SK-N-SH (cell line): ENCODE measurements around the gene GSC. TPM values are rescaled to one million over a fixed set of nuclear protein-coding genes. Genes with fewer than 3 reads are reported as not detected.

Source experiments
- CTCF ChIA-PET: fragments of 300-600, 350-600 bp; formaldehyde crosslinking; extraction: SDS; loops from one replicate; lab custom pipeline; 2021; lab: Yijun Ruan, JAX
- POLR2A ChIA-PET: fragments of 350-600 bp; sonication (Branson Sonifier 250); formaldehyde crosslinking; extraction: SDS; loops from one replicate; lab custom pipeline; 2020; ENCODE audit warnings: antibody characterized with exemption, inconsistent platforms; lab: Yijun Ruan, JAX
- DNase-seq: peaks from one replicate; pipeline ENCODE4 v3.0.0; 2012
- H2AFZ ChIP-seq: fragments of 200-600 bp; sonication (generic); 2 replicates; pipeline ENCODE4 v1.8.1; 2016; ENCODE audit warnings: antibody characterized with exemption, mild to moderate bottlenecking, low read depth
- H3F3A ChIP-seq: fragments of 200-600 bp; sonication (generic); replicated peaks from 2 replicates; pipeline ENCODE3; 2016; ENCODE audit warnings: antibody characterized with exemption, mild to moderate bottlenecking; ENCODE audit not compliant: insufficient read depth
- H3K27ac ChIP-seq, 2 experiments: fragments of 200-500 bp in 1 of 2; fragments of 200-600 bp in 1 of 2; sonication (Bioruptor generic) in 1 of 2; sonication (generic), shearing (Covaris generic) in 1 of 2; 2 replicates each; pipeline versions ENCODE4 v1.5.1 to v1.6.1; 2014 to 2016; ENCODE audit warnings: low read depth in 2 of 2, inconsistent platforms in 1 of 2, low read length in 1 of 2, mild to moderate bottlenecking in 1 of 2, mixed read lengths in 1 of 2
- H3K27me3 ChIP-seq: fragments of 200-600 bp; sonication (generic), shearing (Covaris generic); 2 replicates; pipeline ENCODE4 v1.6.1; 2016; ENCODE audit warnings: mixed run types; ENCODE audit not compliant: insufficient read depth
- H3K36me3 ChIP-seq, 2 experiments: fragments of 200-500 bp in 1 of 2; fragments of 200-600 bp in 1 of 2; sonication (Bioruptor generic) in 1 of 2; sonication (generic) in 1 of 2; replicated peaks in 1 of 2; 2 replicates each; pipeline versions ENCODE3 to v1.5.1; 2014 to 2016; ENCODE audit warnings: low read length in 1 of 2, mild to moderate bottlenecking in 1 of 2; ENCODE audit not compliant: insufficient read depth in 2 of 2, control insufficient read depth in 1 of 2
- H3K4me1 ChIP-seq, 2 experiments: fragments of 200-500 bp in 1 of 2; fragments of 200-600 bp in 1 of 2; sonication (Bioruptor generic) in 1 of 2; sonication (generic), shearing (Covaris generic) in 1 of 2; 2 replicates each; pipeline versions ENCODE4 v1.5.1 to v1.6.1; 2014 to 2016; ENCODE audit warnings: low read depth in 1 of 2, low read length in 1 of 2, mixed run types in 1 of 2; ENCODE audit not compliant: insufficient read depth in 2 of 2, control insufficient read depth in 1 of 2
- H3K4me2 ChIP-seq: fragments of 200-600 bp; sonication (generic), shearing (Covaris generic); 2 replicates; pipeline ENCODE4 v1.6.1; 2017; ENCODE audit warnings: mixed run types
- H3K4me3 ChIP-seq, 2 experiments: fragments of 200-500 bp in 1 of 2; fragments of 200-600 bp in 1 of 2; sonication (Bioruptor generic) in 1 of 2; sonication (generic), shearing (Covaris generic) in 1 of 2; 2 replicates each; pipeline versions ENCODE4 v1.5.1 to v1.8.1; 2014 to 2016; ENCODE audit warnings: low read depth in 2 of 2, inconsistent platforms in 1 of 2, low read length in 1 of 2, mild to moderate bottlenecking in 1 of 2, mixed read lengths in 1 of 2, moderate library complexity in 1 of 2
- H3K79me2 ChIP-seq: fragments of 200-600 bp; sonication (generic); 2 replicates; pipeline ENCODE4 v1.8.1; 2017; ENCODE audit warnings: mild to moderate bottlenecking; ENCODE audit not compliant: insufficient read depth
- H3K9ac ChIP-seq: fragments of 200-600 bp; sonication (generic); 2 replicates; pipeline ENCODE4 v1.6.1; 2017; ENCODE audit warnings: mixed run types
- H3K9me2 ChIP-seq: fragments of 200-600 bp; sonication (generic); 2 replicates; pipeline ENCODE4 v1.6.1; 2017; ENCODE audit warnings: mixed run types
- H3K9me3 ChIP-seq: fragments of 200-600 bp; sonication (generic); 2 replicates; pipeline ENCODE4 v1.6.1; 2017; ENCODE audit warnings: mixed run types, mild to moderate bottlenecking, moderate library complexity
- H4K20me1 ChIP-seq: fragments of 200-600 bp; sonication (generic); 2 replicates; pipeline ENCODE4 v1.6.1; 2017; ENCODE audit warnings: mild to moderate bottlenecking, mixed run types; ENCODE audit not compliant: insufficient read depth
- CTCF ChIP-seq: fragments of 200-600 bp; sonication (generic); IDR thresholded peaks from 2 replicates; pipeline ENCODE4 v1.6.1; 2017; ENCODE audit warnings: antibody characterized with exemption, mild to moderate bottlenecking, moderate library complexity
- EP300 ChIP-seq, 2 experiments: IDR thresholded peaks; 2 replicates each; pipeline versions ENCODE4 v1.4.0 to v1.6.1; 2012; ENCODE audit warnings: borderline replicate concordance in 1 of 2, low read depth in 1 of 2, low read length in 1 of 2
- EZH2phosphoT487 ChIP-seq: fragments of 200-600 bp; sonication (generic); IDR thresholded peaks from 2 replicates; pipeline ENCODE4 v1.6.1; 2017; ENCODE audit warnings: low read depth, mixed run types, mild to moderate bottlenecking, antibody characterized with exemption, moderate library complexity, borderline replicate concordance
- FOSL2 ChIP-seq: IDR thresholded peaks from 2 replicates; pipeline ENCODE4 v1.4.0; 2012; ENCODE audit warnings: low read depth, mild to moderate bottlenecking, moderate library complexity, borderline replicate concordance
- GATA2 ChIP-seq: sonication (generic); formaldehyde crosslinking; IDR thresholded peaks from 2 replicates; pipeline ENCODE4 v1.5.0; 2020; ENCODE audit warnings: mild to moderate bottlenecking, missing genetic modification reagents
- JUND ChIP-seq: IDR thresholded peaks from 2 replicates; pipeline ENCODE4 v1.4.0; 2012
- PBX3 ChIP-seq: IDR thresholded peaks from 2 replicates; pipeline ENCODE4; 2012
- RAD21 ChIP-seq: IDR thresholded peaks from 2 replicates; pipeline ENCODE4 v1.6.1; 2012; ENCODE audit warnings: mild to moderate bottlenecking, low read length
- RXRA ChIP-seq: IDR thresholded peaks from 2 replicates; pipeline ENCODE4 v1.4.0; 2012; ENCODE audit warnings: low read depth, mild to moderate bottlenecking, borderline replicate concordance
- SIN3A ChIP-seq: IDR thresholded peaks from 2 replicates; pipeline ENCODE4 v1.6.1; 2012; ENCODE audit warnings: low read depth, mild to moderate bottlenecking, low read length, moderate library complexity, borderline replicate concordance
- SMC3 ChIP-seq: IDR thresholded peaks from 2 replicates; pipeline ENCODE4 v1.6.1; 2012; ENCODE audit warnings: low read depth, low read length, improper control_type of control experiment
- TEAD4 ChIP-seq: IDR thresholded peaks from 2 replicates; pipeline ENCODE4 v1.4.0; 2012; ENCODE audit warnings: mild to moderate bottlenecking, borderline replicate concordance; ENCODE audit not compliant: insufficient read depth
- YY1 ChIP-seq: IDR thresholded peaks from 2 replicates; pipeline ENCODE4 v1.4.0; 2012; ENCODE audit warnings: low read depth, mild to moderate bottlenecking
- WGBS: methylation state at CpG from one replicate; pipeline ENCODE4 v1.1.6; 2017; ENCODE audit warnings: low lambda C conversion rate; 5-methylcytosine and 5-hydroxymethylcytosine counted together
- polyA plus RNA-seq, 3 experiments: library from polyadenylated mRNA; depleted of rRNA; stranded (reverse); fragments of >200 nt; gene quantifications; 2 replicates each; pipeline ENCODE4 v1.2.3, GENCODE V29; 2012
- TF ChIP-seq, protein P1 (sequence below): fragments of 150-350 bp; IDR thresholded peaks from 2 replicates; pipeline ENCODE4 v1.6.1; 2016; ENCODE audit warnings: mild to moderate bottlenecking, low read depth, low read length
- TF ChIP-seq, protein P2 (sequence below): IDR thresholded peaks from 2 replicates; pipeline ENCODE4 v1.4.0; 2012; ENCODE audit warnings: low read depth, borderline replicate concordance
- TF ChIP-seq, protein P3 (sequence below): IDR thresholded peaks from 2 replicates; pipeline ENCODE4 v1.6.1; 2012; ENCODE audit warnings: mild to moderate bottlenecking, low read depth, low read length, moderate library complexity

GSC gene
- polyA plus RNA-seq, 1 of the 3 experiments (the other 2 are of a cell fraction) = 1.3 TPM

DNA sequence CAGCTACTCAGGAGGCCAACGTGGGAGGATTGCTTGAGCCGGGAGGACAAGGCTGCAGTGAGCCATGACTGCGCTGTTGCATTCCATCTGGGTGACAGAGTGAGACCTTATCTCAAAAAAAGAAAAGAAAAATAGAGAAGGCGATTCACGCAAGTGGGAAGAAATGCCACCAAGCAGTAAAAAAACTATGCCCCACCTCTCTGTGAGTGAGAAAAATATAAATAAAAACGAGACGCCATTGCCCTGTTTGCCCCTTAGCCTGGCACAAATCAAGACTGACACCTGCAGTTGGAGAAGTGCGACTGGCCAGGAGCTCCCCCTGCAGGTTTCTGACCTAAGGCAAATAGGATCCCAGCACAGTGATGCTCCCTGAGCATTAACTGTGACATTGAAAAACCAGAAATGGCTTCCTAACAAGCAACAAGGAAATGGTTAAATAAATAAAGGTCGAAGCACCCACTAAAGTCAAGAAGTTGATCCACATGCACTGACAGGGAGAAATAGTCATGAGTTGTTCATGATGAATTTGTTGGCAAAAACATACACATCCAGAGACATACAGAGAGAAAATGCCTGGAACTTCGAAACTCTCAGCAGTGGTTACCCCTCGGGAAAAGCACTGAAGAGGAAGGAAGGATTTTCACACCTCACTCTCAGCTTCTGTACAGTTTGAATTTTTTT lies 21.1 kb downstream of the GSC start:
- 34% methylated on average over 11 of the region's 11 CpGs for WGBS
- no peak overlapping the region for H2AFZ ChIP-seq
- no peak overlapping the region for H3K9ac ChIP-seq
- H3K79me2 ChIP-seq = no peaks in the 10 kb centered on the region
- DNase-seq = peak; percentile 53
- no peak overlapping the region for H3K4me2 ChIP-seq
- no peaks in the 10 kb centered on the region for H3K4me1 ChIP-seq
- ChIA-PET POLR2A (no interaction called here), CTCF (interaction anchor here (0.6 to 3.5 kb wide), 22 partner anchors 9 to 683 kb away, joined by 3 to 26 read pairs (median 4); partner anchors contain the start of gene GSC)
- no peak overlapping the region for H3K4me3 ChIP-seq
- no peaks in the 10 kb centered on the region for H3K27me3 ChIP-seq
- peak; percentile 24; the same call in 1 of the 2 replicates for TF ChIP-seq PBX3
- TF ChIP-seq, protein P1, sequence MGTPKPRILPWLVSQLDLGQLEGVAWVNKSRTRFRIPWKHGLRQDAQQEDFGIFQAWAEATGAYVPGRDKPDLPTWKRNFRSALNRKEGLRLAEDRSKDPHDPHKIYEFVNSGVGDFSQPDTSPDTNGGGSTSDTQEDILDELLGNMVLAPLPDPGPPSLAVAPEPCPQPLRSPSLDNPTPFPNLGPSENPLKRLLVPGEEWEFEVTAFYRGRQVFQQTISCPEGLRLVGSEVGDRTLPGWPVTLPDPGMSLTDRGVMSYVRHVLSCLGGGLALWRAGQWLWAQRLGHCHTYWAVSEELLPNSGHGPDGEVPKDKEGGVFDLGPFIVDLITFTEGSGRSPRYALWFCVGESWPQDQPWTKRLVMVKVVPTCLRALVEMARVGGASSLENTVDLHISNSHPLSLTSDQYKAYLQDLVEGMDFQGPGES = no peak
- TF ChIP-seq, protein P2, sequence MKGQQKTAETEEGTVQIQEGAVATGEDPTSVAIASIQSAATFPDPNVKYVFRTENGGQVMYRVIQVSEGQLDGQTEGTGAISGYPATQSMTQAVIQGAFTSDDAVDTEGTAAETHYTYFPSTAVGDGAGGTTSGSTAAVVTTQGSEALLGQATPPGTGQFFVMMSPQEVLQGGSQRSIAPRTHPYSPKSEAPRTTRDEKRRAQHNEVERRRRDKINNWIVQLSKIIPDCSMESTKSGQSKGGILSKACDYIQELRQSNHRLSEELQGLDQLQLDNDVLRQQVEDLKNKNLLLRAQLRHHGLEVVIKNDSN = no peak
- peak; percentile 55 for TF ChIP-seq CTCF
- TF ChIP-seq, protein P3, sequence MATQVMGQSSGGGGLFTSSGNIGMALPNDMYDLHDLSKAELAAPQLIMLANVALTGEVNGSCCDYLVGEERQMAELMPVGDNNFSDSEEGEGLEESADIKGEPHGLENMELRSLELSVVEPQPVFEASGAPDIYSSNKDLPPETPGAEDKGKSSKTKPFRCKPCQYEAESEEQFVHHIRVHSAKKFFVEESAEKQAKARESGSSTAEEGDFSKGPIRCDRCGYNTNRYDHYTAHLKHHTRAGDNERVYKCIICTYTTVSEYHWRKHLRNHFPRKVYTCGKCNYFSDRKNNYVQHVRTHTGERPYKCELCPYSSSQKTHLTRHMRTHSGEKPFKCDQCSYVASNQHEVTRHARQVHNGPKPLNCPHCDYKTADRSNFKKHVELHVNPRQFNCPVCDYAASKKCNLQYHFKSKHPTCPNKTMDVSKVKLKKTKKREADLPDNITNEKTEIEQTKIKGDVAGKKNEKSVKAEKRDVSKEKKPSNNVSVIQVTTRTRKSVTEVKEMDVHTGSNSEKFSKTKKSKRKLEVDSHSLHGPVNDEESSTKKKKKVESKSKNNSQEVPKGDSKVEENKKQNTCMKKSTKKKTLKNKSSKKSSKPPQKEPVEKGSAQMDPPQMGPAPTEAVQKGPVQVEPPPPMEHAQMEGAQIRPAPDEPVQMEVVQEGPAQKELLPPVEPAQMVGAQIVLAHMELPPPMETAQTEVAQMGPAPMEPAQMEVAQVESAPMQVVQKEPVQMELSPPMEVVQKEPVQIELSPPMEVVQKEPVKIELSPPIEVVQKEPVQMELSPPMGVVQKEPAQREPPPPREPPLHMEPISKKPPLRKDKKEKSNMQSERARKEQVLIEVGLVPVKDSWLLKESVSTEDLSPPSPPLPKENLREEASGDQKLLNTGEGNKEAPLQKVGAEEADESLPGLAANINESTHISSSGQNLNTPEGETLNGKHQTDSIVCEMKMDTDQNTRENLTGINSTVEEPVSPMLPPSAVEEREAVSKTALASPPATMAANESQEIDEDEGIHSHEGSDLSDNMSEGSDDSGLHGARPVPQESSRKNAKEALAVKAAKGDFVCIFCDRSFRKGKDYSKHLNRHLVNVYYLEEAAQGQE = no peak
- TF ChIP-seq YY1 = no peak
- TF ChIP-seq JUND = no peak
- TF ChIP-seq TEAD4 = no peak
- TF ChIP-seq SIN3A = no peak
- TF ChIP-seq EP300 (IDR thresholded peaks at IDR 0.05; ENCODE audit: borderline replicate concordance in 1 of 2, low read depth in 1 of 2, low read length in 1 of 2) = no peak
- TF ChIP-seq SMC3 = peak; percentile 33
- no peak for TF ChIP-seq EZH2phosphoT487
- TF ChIP-seq RXRA = no peak
- TF ChIP-seq FOSL2 = no peak
- no peak for TF ChIP-seq GATA2 (CRISPR knock-in tag)
- TF ChIP-seq RAD21 = peak; percentile 59
- H3F3A ChIP-seq = no peaks in the 10 kb centered on the region
- H3K36me3 ChIP-seq = no peaks in the 10 kb centered on the region
- no peaks in the 10 kb centered on the region for H4K20me1 ChIP-seq
- H3K27ac ChIP-seq = no peak overlapping the region
- H3K9me3 ChIP-seq = no peaks in the 10 kb centered on the region
- no peaks in the 10 kb centered on the region for H3K9me2 ChIP-seq
